Tibial nerve (tissue), 3 donors: ENCODE data around the gene NUBP2.

ENCODE experiments used
- POLR2A ChIP-seq, 2 donors: fragments of 450-650 bp; IDR thresholded peaks; one replicate each; pipeline ENCODE4 v1.6.1; 2017; ENCODE audit warnings: antibody characterized with exemption in 2 of 2, mild to moderate bottlenecking in 2 of 2, moderate library complexity in 2 of 2
- TF ChIP-seq, protein P1 (sequence below), 5 experiments: fragments of 200-600 bp in 3 of 5; fragments of 450-650 bp in 2 of 5; sonication (generic) in 3 of 5; IDR thresholded peaks; one replicate each; pipeline ENCODE4 v1.5.1; 2016 to 2019; ENCODE audit warnings: antibody characterized with exemption in 5 of 5, mild to moderate bottlenecking in 3 of 5, moderate library complexity in 2 of 5

DNA sequence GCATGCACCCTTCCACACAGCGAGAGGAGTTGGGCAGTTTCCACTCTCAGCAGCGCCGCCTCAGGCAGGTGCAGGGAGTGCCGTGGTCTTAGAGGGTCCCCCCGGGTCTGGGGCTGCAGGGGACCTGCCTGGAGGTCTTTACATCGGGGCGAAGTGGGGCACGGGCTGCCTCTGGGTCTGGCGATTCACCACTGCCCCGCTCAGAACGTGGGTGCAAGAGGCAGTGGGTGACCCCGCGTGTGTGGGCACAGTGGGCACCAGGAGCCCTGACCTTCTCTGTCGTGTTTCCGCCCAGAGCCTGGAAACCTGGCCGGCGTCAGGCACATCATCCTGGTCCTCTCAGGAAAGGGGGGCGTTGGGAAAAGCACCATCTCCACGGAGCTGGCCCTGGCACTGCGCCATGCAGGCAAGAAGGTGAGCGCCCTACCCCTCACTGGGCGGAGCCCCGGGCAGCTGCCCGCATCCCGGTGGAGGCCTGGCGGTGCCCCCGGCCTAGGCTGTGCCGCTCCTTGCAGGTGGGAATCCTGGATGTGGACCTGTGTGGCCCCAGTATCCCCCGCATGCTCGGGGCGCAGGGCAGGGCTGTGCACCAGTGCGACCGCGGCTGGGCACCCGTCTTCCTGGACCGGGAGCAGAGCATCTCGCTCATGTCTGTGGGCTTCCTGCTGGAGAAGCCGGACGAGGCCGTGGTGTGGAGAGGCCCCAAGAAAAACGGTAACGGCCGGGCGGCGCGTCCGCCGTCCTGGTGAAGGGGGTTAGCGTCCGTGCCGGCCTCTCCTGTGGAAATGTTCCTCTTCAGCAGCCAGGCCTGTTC lies 3.7 kb downstream of the NUBP2 start:
- TF ChIP-seq, protein P1, sequence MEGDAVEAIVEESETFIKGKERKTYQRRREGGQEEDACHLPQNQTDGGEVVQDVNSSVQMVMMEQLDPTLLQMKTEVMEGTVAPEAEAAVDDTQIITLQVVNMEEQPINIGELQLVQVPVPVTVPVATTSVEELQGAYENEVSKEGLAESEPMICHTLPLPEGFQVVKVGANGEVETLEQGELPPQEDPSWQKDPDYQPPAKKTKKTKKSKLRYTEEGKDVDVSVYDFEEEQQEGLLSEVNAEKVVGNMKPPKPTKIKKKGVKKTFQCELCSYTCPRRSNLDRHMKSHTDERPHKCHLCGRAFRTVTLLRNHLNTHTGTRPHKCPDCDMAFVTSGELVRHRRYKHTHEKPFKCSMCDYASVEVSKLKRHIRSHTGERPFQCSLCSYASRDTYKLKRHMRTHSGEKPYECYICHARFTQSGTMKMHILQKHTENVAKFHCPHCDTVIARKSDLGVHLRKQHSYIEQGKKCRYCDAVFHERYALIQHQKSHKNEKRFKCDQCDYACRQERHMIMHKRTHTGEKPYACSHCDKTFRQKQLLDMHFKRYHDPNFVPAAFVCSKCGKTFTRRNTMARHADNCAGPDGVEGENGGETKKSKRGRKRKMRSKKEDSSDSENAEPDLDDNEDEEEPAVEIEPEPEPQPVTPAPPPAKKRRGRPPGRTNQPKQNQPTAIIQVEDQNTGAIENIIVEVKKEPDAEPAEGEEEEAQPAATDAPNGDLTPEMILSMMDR (IDR thresholded peaks at IDR 0.05): no peak
- TF ChIP-seq POLR2A (IDR thresholded peaks at IDR 0.05): no peak
